MCF 10A (cell line): ENCODE measurements around the gene PRKAR1B. TPM values are rescaled to one million over a fixed set of nuclear protein-coding genes. Genes with fewer than 3 reads are reported as not detected.
A peak's percentile ranks its signal among the peaks of the same experiment; 100 is the strongest.

Experiments used
- BruUV-seq: library from RNA; stranded (reverse); fragments of 400-500 nt; replicated peaks from 2 replicates; lab custom pipeline; 2021; lab: Mats Ljungman, UMichigan
- CTCF ChIA-PET: fragments of 300-600 bp; sonication (Branson Sonifier 250); formaldehyde crosslinking; extraction: SDS; loops from one replicate; lab custom pipeline; 2021; ENCODE audit warnings: antibody characterized with exemption, inconsistent platforms; lab: Yijun Ruan, JAX
- POLR2A ChIA-PET: fragments of 300-600, 350-650 bp; sonication (Branson Sonifier 250); formaldehyde crosslinking; extraction: SDS; loops from one replicate; lab custom pipeline; 2020; ENCODE audit warnings: antibody characterized with exemption, inconsistent platforms; lab: Yijun Ruan, JAX
- DNase-seq: peaks from one replicate; pipeline ENCODE4 v3.0.0-alpha.2; 2018; ENCODE audit not compliant: unreplicated experiment
- H3K27ac Mint-ChIP-seq: one replicate; pipeline ENCODE4 v1.8.0; 2022; ENCODE audit warnings: mild to moderate bottlenecking, low read depth, mixed read lengths; ENCODE audit not compliant: unreplicated experiment
- H3K27me3 Mint-ChIP-seq: one replicate; pipeline ENCODE4 v1.8.0; 2022; ENCODE audit warnings: mixed read lengths; ENCODE audit not compliant: insufficient read depth, unreplicated experiment
- H3K36me3 Mint-ChIP-seq: one replicate; pipeline ENCODE4 v1.8.0; 2022; ENCODE audit warnings: mild to moderate bottlenecking, moderate library complexity, mixed read lengths; ENCODE audit not compliant: insufficient read depth, unreplicated experiment
- H3K4me1 Mint-ChIP-seq: one replicate; pipeline ENCODE4 v1.8.0; 2022; ENCODE audit warnings: mixed read lengths; ENCODE audit not compliant: insufficient read depth, unreplicated experiment
- H3K4me3 Mint-ChIP-seq: one replicate; pipeline ENCODE4 v1.8.0; 2022; ENCODE audit warnings: mild to moderate bottlenecking, moderate library complexity, mixed read lengths; ENCODE audit not compliant: unreplicated experiment
- H3K9me3 Mint-ChIP-seq: one replicate; pipeline ENCODE4 v1.8.0; 2022; ENCODE audit warnings: mixed read lengths; ENCODE audit not compliant: unreplicated experiment
- intact Hi-C: fragments of 100-400 bp; cut with micrococcal nuclease; formaldehyde crosslinking; loops from 2 replicates; pipeline ENCODE4 v1.14.1; 2022
- total RNA-seq: library from RNA; stranded (reverse); gene quantifications from 2 replicates; pipeline ENCODE4 v1.2.3, GENCODE V29; 2022
- TF ChIP-seq, protein P1 (sequence below): fragments of 200-600 bp; IDR thresholded peaks from one replicate; pipeline ENCODE4 v1.8.0; 2022; ENCODE audit warnings: antibody characterized with exemption, mild to moderate bottlenecking; ENCODE audit not compliant: unreplicated experiment

The PRKAR1B gene
- total RNA-seq, 1 experiment from 2014 or later: 31.5 TPM

DNA sequence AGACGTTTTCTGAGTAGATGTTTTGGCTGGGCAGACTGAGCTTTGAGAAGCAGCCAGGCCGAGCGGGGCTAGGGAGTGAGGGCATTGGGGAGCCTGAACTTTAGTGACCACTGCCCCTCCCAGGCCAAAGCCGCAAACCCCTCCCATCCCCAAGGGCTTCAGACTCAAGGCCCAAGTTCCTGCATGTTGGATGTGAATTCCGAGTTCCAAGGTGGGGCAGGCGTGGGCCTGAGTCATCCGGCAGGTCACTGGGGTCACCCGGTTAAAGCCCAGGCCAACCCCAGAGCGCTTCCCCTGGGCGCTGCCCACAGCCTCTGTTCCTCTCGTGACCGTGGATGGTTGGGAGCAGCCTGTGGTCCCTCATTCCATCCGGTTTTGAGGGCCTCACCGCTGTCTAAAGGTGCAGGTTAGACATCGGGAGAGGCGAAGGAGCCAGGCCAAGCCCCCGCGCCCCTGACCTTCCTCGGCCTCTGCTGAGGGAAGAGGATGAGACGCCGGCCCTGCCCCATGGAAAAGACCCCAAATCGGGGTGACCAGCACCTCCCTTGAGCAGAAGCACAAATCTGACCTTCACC lies 200.5 kb downstream of the PRKAR1B start:
- no peaks in the 10 kb centered on the region for H3K36me3 Mint-ChIP-seq
- intact Hi-C loops: no loop called here
- peak; percentile 53 for DNase-seq

DNA sequence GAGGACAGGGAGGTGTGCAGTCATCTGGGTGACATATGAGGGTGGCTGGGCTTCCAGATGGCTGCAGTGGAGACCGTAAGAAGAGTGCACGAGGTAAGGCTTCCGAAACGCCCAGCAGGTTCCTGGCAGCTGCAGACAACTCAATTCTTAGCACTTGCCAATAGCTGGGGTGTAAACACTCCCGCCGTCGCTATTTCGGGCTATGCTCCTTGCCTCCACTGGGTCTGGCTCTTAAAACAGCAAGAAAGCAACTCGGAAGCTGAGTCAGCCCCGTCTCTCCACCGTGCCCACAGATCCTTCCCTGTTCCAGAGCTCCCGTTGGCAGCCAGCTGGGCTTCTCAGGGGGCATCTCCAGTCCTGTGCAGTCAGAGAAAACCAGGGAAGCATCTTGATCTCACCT lies 201.3 kb downstream of the PRKAR1B start:
- H3K4me1 Mint-ChIP-seq: no peaks in the 10 kb centered on the region
- ChIA-PET POLR2A (interaction anchor here (1.7 to 3.5 kb wide), 2 partner anchors 13 to 17 kb away, joined by 8 to 27 read pairs; no protein-coding TSS in a partner anchor), CTCF (interaction anchor here (0.5 to 1.1 kb wide), 4 partner anchors 13 to 242 kb away, joined by 3 to 5 read pairs (median 3); no protein-coding TSS in a partner anchor)
- no peaks in the 10 kb centered on the region for H3K27me3 Mint-ChIP-seq
- DNase-seq: peak; percentile 73
- BruUV-seq: no TSS peak
- H3K4me3 Mint-ChIP-seq: no peak overlapping the region
- no peak overlapping the region for H3K27ac Mint-ChIP-seq
- no peaks in the 10 kb centered on the region for H3K9me3 Mint-ChIP-seq
- H3K36me3 Mint-ChIP-seq: no peaks in the 10 kb centered on the region
- intact Hi-C loops: no loop called here
- TF ChIP-seq, protein P1, sequence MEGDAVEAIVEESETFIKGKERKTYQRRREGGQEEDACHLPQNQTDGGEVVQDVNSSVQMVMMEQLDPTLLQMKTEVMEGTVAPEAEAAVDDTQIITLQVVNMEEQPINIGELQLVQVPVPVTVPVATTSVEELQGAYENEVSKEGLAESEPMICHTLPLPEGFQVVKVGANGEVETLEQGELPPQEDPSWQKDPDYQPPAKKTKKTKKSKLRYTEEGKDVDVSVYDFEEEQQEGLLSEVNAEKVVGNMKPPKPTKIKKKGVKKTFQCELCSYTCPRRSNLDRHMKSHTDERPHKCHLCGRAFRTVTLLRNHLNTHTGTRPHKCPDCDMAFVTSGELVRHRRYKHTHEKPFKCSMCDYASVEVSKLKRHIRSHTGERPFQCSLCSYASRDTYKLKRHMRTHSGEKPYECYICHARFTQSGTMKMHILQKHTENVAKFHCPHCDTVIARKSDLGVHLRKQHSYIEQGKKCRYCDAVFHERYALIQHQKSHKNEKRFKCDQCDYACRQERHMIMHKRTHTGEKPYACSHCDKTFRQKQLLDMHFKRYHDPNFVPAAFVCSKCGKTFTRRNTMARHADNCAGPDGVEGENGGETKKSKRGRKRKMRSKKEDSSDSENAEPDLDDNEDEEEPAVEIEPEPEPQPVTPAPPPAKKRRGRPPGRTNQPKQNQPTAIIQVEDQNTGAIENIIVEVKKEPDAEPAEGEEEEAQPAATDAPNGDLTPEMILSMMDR: no peak

More for the DNA sequence above, 200.5 kb downstream of the PRKAR1B start:
- TF ChIP-seq, protein P1: no peak
- Mint-ChIP-seq H3K27ac (no peak overlapping the region), H3K9me3 (no peaks in the 10 kb centered on the region), H3K27me3 (no peaks in the 10 kb centered on the region), H3K4me3 (no peak overlapping the region), H3K4me1 (no peaks in the 10 kb centered on the region)
- POLR2A ChIA-PET: interaction anchor here (1.7 to 3.5 kb wide), 2 partner anchors 12 to 16 kb away, joined by 8 to 27 read pairs; no protein-coding TSS in a partner anchor
- BruUV-seq: no TSS peak
- CTCF ChIA-PET: interaction anchor here (1.1 kb wide), 1 partner anchor 12 kb away, joined by 3 read pairs; no protein-coding TSS in a partner anchor

DNA sequence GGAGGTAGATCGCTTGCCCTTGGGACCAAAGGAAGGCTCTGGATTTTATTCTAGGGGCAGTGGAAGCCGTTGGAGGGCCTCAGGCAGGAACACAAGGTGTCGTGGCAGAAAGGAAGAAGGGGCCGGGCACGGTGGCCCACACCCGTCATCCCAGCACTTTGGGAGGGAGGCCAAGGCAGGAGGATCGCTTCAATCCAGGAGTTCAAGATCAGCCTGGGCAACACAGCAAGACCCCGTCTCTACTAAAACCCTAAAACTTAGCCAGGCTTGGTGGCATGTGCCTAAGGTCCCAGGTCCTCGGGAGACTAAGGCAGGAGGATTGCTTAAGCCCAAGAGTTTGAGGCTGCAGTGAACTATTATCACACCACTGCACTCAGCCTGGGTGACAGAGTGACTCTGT lies 202.3 kb downstream of the PRKAR1B start:
- CTCF ChIA-PET: no interaction called here
- no peak overlapping the region for H3K4me3 Mint-ChIP-seq
- DNase-seq: no peak
- H3K4me1 Mint-ChIP-seq: no peaks in the 10 kb centered on the region
- BruUV-seq: no TSS peak
- intact Hi-C loops: no loop called here
- POLR2A ChIA-PET: interaction anchor here (1.1 to 3.5 kb wide), 2 partner anchors 14 kb away, joined by 3 to 27 read pairs; no protein-coding TSS in a partner anchor
- TF ChIP-seq, protein P1: no peak
- no peaks in the 10 kb centered on the region for H3K9me3 Mint-ChIP-seq
- H3K36me3 Mint-ChIP-seq: no peaks in the 10 kb centered on the region
- no peaks in the 10 kb centered on the region for H3K27me3 Mint-ChIP-seq
- no peak overlapping the region for H3K27ac Mint-ChIP-seq

DNA sequence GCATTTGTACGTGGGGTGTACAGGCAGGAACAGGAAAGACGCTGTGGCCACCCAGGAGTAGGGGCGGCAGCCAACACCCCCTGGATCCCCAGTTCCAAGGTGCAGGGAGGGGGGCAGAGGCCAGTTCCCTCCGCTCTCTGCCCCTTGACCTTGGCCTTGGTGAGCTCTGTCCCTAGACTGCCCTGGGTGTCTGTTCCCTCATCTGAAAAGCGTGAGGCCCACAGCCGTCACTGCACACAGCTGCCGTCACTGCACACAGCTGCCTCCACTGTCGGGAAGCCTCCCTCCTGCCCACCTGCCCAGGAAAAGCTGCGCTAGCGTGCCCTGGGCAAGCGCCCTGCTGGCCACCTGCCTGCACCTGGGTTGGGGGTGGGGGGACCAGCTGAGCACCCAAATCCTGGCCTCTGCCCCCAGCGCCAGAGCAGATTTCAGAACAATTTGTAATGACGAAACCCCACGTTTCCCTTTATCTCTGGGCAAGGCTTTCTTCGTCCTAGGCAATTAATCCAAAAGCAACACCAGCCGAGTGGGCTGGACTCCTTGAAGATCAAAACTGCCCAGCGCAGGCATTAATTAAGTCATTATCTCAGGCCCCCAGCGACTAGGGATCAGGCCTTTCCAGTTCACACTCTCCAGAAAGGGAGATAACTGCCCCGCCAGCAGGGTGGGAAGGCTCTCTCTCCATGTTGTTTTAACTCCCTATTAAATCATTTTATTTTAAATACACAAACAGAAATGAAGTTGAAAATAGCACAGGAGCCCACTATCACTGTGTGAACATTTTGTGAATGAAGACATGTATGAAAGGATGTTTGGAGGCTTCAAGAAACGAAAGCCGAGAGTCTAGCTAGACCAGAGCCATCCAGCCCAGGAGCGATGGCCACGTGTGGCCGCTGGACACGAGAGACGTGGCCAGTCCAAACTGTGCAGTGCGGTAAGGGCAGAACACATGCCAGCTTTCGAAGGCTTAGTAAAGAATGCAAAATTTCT lies 203.4 kb downstream of the PRKAR1B start:
- Mint-ChIP-seq H3K27me3 (no peaks in the 10 kb centered on the region), H3K9me3 (no peaks in the 10 kb centered on the region), H3K4me3 (no peak overlapping the region), H3K4me1 (no peaks in the 10 kb centered on the region), H3K36me3 (no peaks in the 10 kb centered on the region), H3K27ac (no peak overlapping the region)
- TF ChIP-seq, protein P1: no peak
- BruUV-seq: no TSS peak
- ChIA-PET CTCF (no interaction called here), POLR2A (interaction anchor here (1.1 kb wide), 1 partner anchor 15 kb away, joined by 3 read pairs; no protein-coding TSS in a partner anchor)
- intact Hi-C loops: no loop called here
- DNase-seq: no peak
